PC-3 (cell line): ENCODE data around the gene FPR2.

Experiments used
- EZH2 ChIP-seq: fragments of 300-600 bp; sonication (generic); IDR thresholded peaks from one replicate; pipeline ENCODE4 v1.6.1; 2017; ENCODE audit warnings: antibody characterized with exemption, mild to moderate bottlenecking, low read length; ENCODE audit not compliant: unreplicated experiment
- EZH2phosphoT487 ChIP-seq: fragments of 300-600 bp; sonication (generic); IDR thresholded peaks from 2 replicates; pipeline ENCODE4 v1.6.1; 2018; ENCODE audit warnings: mild to moderate bottlenecking, antibody characterized with exemption, low read length, borderline replicate concordance
- TF ChIP-seq, protein P1 (sequence below): fragments of 300-600 bp; sonication (generic); conservative IDR thresholded peaks from 2 replicates; pipeline ENCODE4 v1.5.1; 2017; ENCODE audit warnings: antibody characterized with exemption, low read depth, mild to moderate bottlenecking, low read length

DNA sequence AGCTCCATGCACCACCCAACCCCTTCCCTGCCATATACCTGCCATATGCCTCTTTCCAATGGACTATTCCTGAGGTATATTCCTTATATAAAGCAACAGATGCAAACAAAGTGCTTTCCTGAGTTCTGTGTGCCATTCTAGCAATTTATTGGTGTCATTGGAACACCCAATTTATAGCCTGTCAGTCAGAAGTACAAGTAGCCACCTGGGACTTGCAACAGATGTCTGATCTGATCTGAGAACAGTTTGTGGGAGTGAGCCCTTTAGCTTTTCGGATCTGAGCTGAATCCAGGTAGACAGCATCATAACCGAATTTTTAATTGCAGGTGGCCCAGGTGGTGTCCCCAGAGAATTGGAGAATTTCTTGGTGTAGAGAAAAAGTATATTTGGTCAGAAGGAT, 33.0 kb downstream of the FPR2 start:
- TF ChIP-seq, protein P1, sequence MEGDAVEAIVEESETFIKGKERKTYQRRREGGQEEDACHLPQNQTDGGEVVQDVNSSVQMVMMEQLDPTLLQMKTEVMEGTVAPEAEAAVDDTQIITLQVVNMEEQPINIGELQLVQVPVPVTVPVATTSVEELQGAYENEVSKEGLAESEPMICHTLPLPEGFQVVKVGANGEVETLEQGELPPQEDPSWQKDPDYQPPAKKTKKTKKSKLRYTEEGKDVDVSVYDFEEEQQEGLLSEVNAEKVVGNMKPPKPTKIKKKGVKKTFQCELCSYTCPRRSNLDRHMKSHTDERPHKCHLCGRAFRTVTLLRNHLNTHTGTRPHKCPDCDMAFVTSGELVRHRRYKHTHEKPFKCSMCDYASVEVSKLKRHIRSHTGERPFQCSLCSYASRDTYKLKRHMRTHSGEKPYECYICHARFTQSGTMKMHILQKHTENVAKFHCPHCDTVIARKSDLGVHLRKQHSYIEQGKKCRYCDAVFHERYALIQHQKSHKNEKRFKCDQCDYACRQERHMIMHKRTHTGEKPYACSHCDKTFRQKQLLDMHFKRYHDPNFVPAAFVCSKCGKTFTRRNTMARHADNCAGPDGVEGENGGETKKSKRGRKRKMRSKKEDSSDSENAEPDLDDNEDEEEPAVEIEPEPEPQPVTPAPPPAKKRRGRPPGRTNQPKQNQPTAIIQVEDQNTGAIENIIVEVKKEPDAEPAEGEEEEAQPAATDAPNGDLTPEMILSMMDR = no peak
- no peak for TF ChIP-seq EZH2
- no peak for TF ChIP-seq EZH2phosphoT487
